HG03342 (cell line): ENCODE data around the gene ZBTB26.

Experiments
- ATAC-seq: cut with Tn5 transposase; IDR thresholded peaks from one replicate; pipeline ENCODE4 v1.9.1; 2021; ENCODE audit warnings: mild to moderate bottlenecking, moderate library complexity; ENCODE audit not compliant: unreplicated experiment

Gene ZBTB26

GRCh38 chr9:122931226-122932121 is at the start of gene ZBTB26:
TSS of gene ZBTB26 (minus strand) at chr9:122931512. CDS start at chr9:122919934, 11,578 bp downstream.
- ATAC-seq: peak; percentile 93

GRCh38 chr9:122978601-122979000 is 47.3 kb upstream of the ZBTB26 start:
- ATAC-seq: no peak

GRCh38 chr9:122975196-122975595 is 43.9 kb upstream of the ZBTB26 start:
- ATAC-seq: no peak

GRCh38 chr9:122961139-122961538 is 29.8 kb upstream of the ZBTB26 start:
- ATAC-seq: no peak

GRCh38 chr9:122955961-122956360 is 24.6 kb upstream of the ZBTB26 start:
- ATAC-seq: no peak

GRCh38 chr9:122954253-122954691 is 23.0 kb upstream of the ZBTB26 start:
- no peak for ATAC-seq

GRCh38 chr9:122951056-122951455 is 19.7 kb upstream of the ZBTB26 start:
- no peak for ATAC-seq

- no peak for ATAC-seq
These were observed 19.0 kb upstream of the ZBTB26 start for GRCh38 chr9:122950263-122950662.

GRCh38 chr9:122949696-122950095 is 18.4 kb upstream of the ZBTB26 start:
- no peak for ATAC-seq

GRCh38 chr9:122948313-122948712 is 17.0 kb upstream of the ZBTB26 start:
- no peak for ATAC-seq

- ATAC-seq: no peak
These were observed 15.2 kb upstream of the ZBTB26 start for GRCh38 chr9:122946461-122947005.

- ATAC-seq: no peak
These were observed 13.9 kb upstream of the ZBTB26 start for GRCh38 chr9:122944960-122945888.

- no peak for ATAC-seq
These were observed 10.4 kb upstream of the ZBTB26 start for GRCh38 chr9:122941582-122942234.

- peak; percentile 98 for ATAC-seq
These were observed 9.7 kb upstream of the ZBTB26 start, which contains the start of gene RABGAP1 for GRCh38 chr9:122940749-122941581. TSS of gene RABGAP1 (plus strand) at chr9:122941020. CDS start at chr9:122957060, 16,040 bp downstream.

- ATAC-seq: no peak
These were observed 9.1 kb upstream of the ZBTB26 start for GRCh38 chr9:122940454-122940748.

- no peak for ATAC-seq
These were observed 8.3 kb upstream of the ZBTB26 start for GRCh38 chr9:122939601-122940000.

- no peak for ATAC-seq
These were observed 5.6 kb upstream of the ZBTB26 start for GRCh38 chr9:122936883-122937282.

- ATAC-seq: no peak
These were observed 5.2 kb upstream of the ZBTB26 start for GRCh38 chr9:122936464-122936863.

- ATAC-seq: peak; percentile 17
These were observed 629 bp downstream of the ZBTB26 start for GRCh38 chr9:122930541-122931225.
